SK-N-SH treated with all-trans-retinoic acid at 6 μM for 48 hours (cell line): ENCODE results near the gene CCBE1.

Experiments used
- BACH2 ChIP-seq: fragments of 250-450 bp; sonication (Bioruptor Pico); IDR thresholded peaks from 2 replicates; pipeline ENCODE4 v1.9.0; 2021; ENCODE audit warnings: mild to moderate bottlenecking, borderline replicate concordance
- CREB5 ChIP-seq: fragments of 250-450 bp; sonication (Bioruptor Pico); IDR thresholded peaks from 2 replicates; pipeline ENCODE4 v1.5.1; 2020; ENCODE audit warnings: low read depth, mild to moderate bottlenecking, moderate library complexity
- PPARA ChIP-seq: fragments of 250-450 bp; sonication (Bioruptor Pico); IDR thresholded peaks from 2 replicates; pipeline ENCODE4 v1.5.0; 2020; ENCODE audit warnings: mild to moderate bottlenecking, borderline replicate concordance
- ZFP3 ChIP-seq: fragments of 250-450 bp; sonication (Bioruptor Pico); IDR thresholded peaks from 2 replicates; pipeline ENCODE4 v1.5.0; 2020; ENCODE audit warnings: mild to moderate bottlenecking, moderate library complexity
- ZFP30 ChIP-seq: fragments of 450-650 bp; formaldehyde crosslinking; IDR thresholded peaks from 2 replicates; pipeline ENCODE4 v1.5.0; 2022; ENCODE audit warnings: mild to moderate bottlenecking, moderate library complexity

DNA sequence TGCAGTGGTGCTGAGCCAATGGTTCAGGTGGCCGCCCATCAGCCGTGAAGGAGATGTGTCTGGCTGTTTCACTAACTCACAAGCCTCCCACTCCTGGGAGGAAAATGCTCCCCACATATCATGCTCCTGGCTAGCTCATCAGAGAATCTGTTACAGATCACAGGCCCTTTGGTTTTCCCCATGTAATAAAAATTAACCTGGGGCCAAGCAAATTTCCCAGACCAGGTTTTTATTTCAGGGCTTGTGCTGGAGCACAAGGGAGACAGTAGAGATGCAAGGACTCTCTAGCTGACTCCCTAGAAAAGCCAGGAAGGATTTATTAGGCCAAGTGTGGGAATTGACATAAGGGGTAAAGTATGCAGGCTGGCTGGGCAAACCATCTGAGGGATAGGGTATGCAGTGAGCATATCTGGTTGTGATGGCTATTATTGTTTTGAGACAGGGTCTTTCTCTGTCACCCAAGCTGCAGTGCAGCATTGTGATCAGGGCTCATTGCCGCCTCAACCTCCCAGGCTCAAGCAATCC lies 40.6 kb upstream of the CCBE1 start:
- TF ChIP-seq PPARA (no peak), BACH2 (CRISPR knock-in tag) (no peak), CREB5 (no peak), ZFP30 (CRISPR knock-in tag) (no peak), ZFP3 (no peak)
